Stimulated activated CD4-positive, alpha-beta T cell treated with anti-CD3 and anti-CD28 coated beads, Interleukin-12 subunit alpha, Interleukin-12 subunit beta, amount 100 ng/mL, for 4 hours (primary cell): ENCODE results near the gene APC2.
"Not testable (repeated sequence)": the region's sequence is repeated elsewhere in the genome, so short reads cannot be mapped to it uniquely, and the experiment has no call there.

Experiments
- DNase-seq: peaks from one replicate; pipeline ENCODE4 v3.0.0-alpha.2; 2020

The APC2 gene

GRCh38 chr19:1431759-1432506, 18.0 kb upstream of the APC2 start:
- no peak for DNase-seq

GRCh38 chr19:1432507-1432887, 17.4 kb upstream of the APC2 start:
- no peak for DNase-seq

GRCh38 chr19:1433119-1434039, 16.5 kb upstream of the APC2 start:
- DNase-seq, result no peak

GRCh38 chr19:1434040-1434366, 15.9 kb upstream of the APC2 start:
- no peak for DNase-seq

GRCh38 chr19:1434577-1435060, 15.3 kb upstream of the APC2 start:
- no peak for DNase-seq

GRCh38 chr19:1435378-1435989, 14.4 kb upstream of the APC2 start:
- no peak for DNase-seq

GRCh38 chr19:1437609-1438008, 12.3 kb upstream of the APC2 start:
- DNase-seq, result no peak

GRCh38 chr19:1438035-1438932, 11.6 kb upstream of the APC2 start, which contains the start of gene RPS15:
Gene RPS15 (plus strand): TSS chr19:1438396. CDS start chr19:1438426, 30 bp downstream.
- DNase-seq, result peak; percentile 96

- no peak for DNase-seq
These were observed 11.0 kb upstream of the APC2 start for GRCh38 chr19:1438933-1439354.

GRCh38 chr19:1439525-1440417, 10.2 kb upstream of the APC2 start:
- not testable (repeated sequence) for DNase-seq

GRCh38 chr19:1440418-1440801, 9.5 kb upstream of the APC2 start:
- no peak for DNase-seq

- DNase-seq, result no peak
These were observed 8.9 kb upstream of the APC2 start for GRCh38 chr19:1441022-1441426.

GRCh38 chr19:1441677-1442438, 8.1 kb upstream of the APC2 start:
- no peak for DNase-seq

- DNase-seq, result peak; percentile 78
These were observed 4.6 kb upstream of the APC2 start for GRCh38 chr19:1445185-1445931.

- DNase-seq, result no peak
These were observed 3.8 kb upstream of the APC2 start for GRCh38 chr19:1445932-1446712.

- DNase-seq, result peak; percentile 40
These were observed 3.0 kb upstream of the APC2 start for GRCh38 chr19:1446713-1447481.

GRCh38 chr19:1447504-1447903, 2.4 kb upstream of the APC2 start:
- no peak for DNase-seq

- no peak for DNase-seq
These were observed 2.0 kb upstream of the APC2 start for GRCh38 chr19:1447944-1448343.
